Skeletal muscle satellite cell (primary cell): Measurements from ENCODE around the gene DGCR8.
"Not testable (repeated sequence)": the region's sequence is repeated elsewhere in the genome, so short reads cannot be mapped to it uniquely, and the experiment has no call there.

Experiments
- H3K27me3 ChIP-seq: 2 replicates; pipeline ENCODE4 v1.7.0; 2013; ENCODE audit warnings: low read length; ENCODE audit not compliant: control insufficient read depth, insufficient read depth
- H3K36me3 ChIP-seq: 2 replicates; pipeline ENCODE4 v1.7.0; 2013; ENCODE audit warnings: mild to moderate bottlenecking, control low read depth, low read length; ENCODE audit not compliant: insufficient read depth
- H3K4me1 ChIP-seq: 2 replicates; pipeline ENCODE4 v1.7.0; 2013; ENCODE audit warnings: low read length; ENCODE audit not compliant: control insufficient read depth, insufficient read depth
- H3K4me2 ChIP-seq: 2 replicates; pipeline ENCODE4 v1.7.0; 2013; ENCODE audit warnings: mild to moderate bottlenecking, low read length
- H3K4me3 ChIP-seq: 2 replicates; pipeline ENCODE4 v1.7.0; 2013; ENCODE audit warnings: low read length
- H3K9ac ChIP-seq: 2 replicates; pipeline ENCODE4 v1.7.0; 2013; ENCODE audit warnings: mild to moderate bottlenecking, low read depth, low read length, moderate library complexity
- H3K9me3 ChIP-seq: replicated peaks from 2 replicates; pipeline ENCODE4 v1.7.0; 2013; ENCODE audit warnings: mild to moderate bottlenecking, control low read depth, low read length

The DGCR8 gene

GRCh38 chr22:20063271-20064139 lies 16.5 kb upstream of the DGCR8 start:
- Histone ChIP-seq H3K36me3 (peaks cover 32% of the 10 kb centered on the region), H3K27me3 (no peaks in the 10 kb centered on the region), H3K4me3 (no peak overlapping the region), H3K4me1 (peaks cover 25% of the 10 kb centered on the region), H3K9ac (no peak overlapping the region), H3K4me2 (no peak overlapping the region), H3K9me3 (no peaks in the 10 kb centered on the region)

GRCh38 chr22:20064140-20064480 lies 15.9 kb upstream of the DGCR8 start:
- Histone ChIP-seq H3K36me3 (peaks cover 32% of the 10 kb centered on the region), H3K9me3 (no peaks in the 10 kb centered on the region), H3K4me2 (no peak overlapping the region), H3K4me3 (no peak overlapping the region), H3K9ac (no peak overlapping the region), H3K4me1 (peaks cover 25% of the 10 kb centered on the region), H3K27me3 (no peaks in the 10 kb centered on the region)

GRCh38 chr22:20064545-20065262 lies 15.3 kb upstream of the DGCR8 start:
- peaks cover 25% of the 10 kb centered on the region for H3K4me1 ChIP-seq
- no peak overlapping the region for H3K4me2 ChIP-seq
- peaks cover 32% of the 10 kb centered on the region for H3K36me3 ChIP-seq
- no peak overlapping the region for H3K9ac ChIP-seq
- H3K9me3 ChIP-seq = no peaks in the 10 kb centered on the region
- H3K4me3 ChIP-seq = no peak overlapping the region
- no peaks in the 10 kb centered on the region for H3K27me3 ChIP-seq

- Histone ChIP-seq H3K4me3 (no peak overlapping the region), H3K27me3 (no peaks in the 10 kb centered on the region), H3K9ac (no peak overlapping the region), H3K4me2 (no peak overlapping the region), H3K9me3 (no peaks in the 10 kb centered on the region), H3K4me1 (peaks cover 21% of the 10 kb centered on the region), H3K36me3 (peaks cover 28% of the 10 kb centered on the region)
Measured at GRCh38 chr22:20065896-20066616, 14.0 kb upstream of the DGCR8 start.

GRCh38 chr22:20066617-20067383 lies 13.2 kb upstream of the DGCR8 start:
- Histone ChIP-seq H3K27me3 (no peaks in the 10 kb centered on the region), H3K4me3 (no peak overlapping the region)

GRCh38 chr22:20067384-20067682 lies 12.7 kb upstream of the DGCR8 start:
- H3K27me3 ChIP-seq, H3K9ac ChIP-seq, H3K9me3 ChIP-seq, H3K4me2 ChIP-seq, H3K4me1 ChIP-seq, H3K4me3 ChIP-seq: not testable (repeated sequence)
- peaks cover 20% of the 10 kb centered on the region for H3K36me3 ChIP-seq

More at GRCh38 chr22:20066617-20067383, 13.2 kb upstream of the DGCR8 start:
- no peak overlapping the region for H3K9ac ChIP-seq
- peaks cover 14% of the 10 kb centered on the region for H3K4me1 ChIP-seq
- no peaks in the 10 kb centered on the region for H3K9me3 ChIP-seq
- H3K36me3 ChIP-seq = peaks cover 24% of the 10 kb centered on the region
- H3K4me2 ChIP-seq = no peak overlapping the region

- no peak overlapping the region for H3K4me2 ChIP-seq
- H3K9ac ChIP-seq = no peak overlapping the region
- H3K36me3 ChIP-seq = peaks cover 14% of the 10 kb centered on the region
- no peaks in the 10 kb centered on the region for H3K4me1 ChIP-seq
- no peak overlapping the region for H3K4me3 ChIP-seq
- H3K27me3 ChIP-seq = no peaks in the 10 kb centered on the region
- H3K9me3 ChIP-seq = no peaks in the 10 kb centered on the region
Measured at GRCh38 chr22:20068640-20069039, 11.4 kb upstream of the DGCR8 start.

- no peaks in the 10 kb centered on the region for H3K27me3 ChIP-seq
- H3K9me3 ChIP-seq = no peaks in the 10 kb centered on the region
- H3K36me3 ChIP-seq = peaks cover 6% of the 10 kb centered on the region
- no peaks in the 10 kb centered on the region for H3K4me1 ChIP-seq
- H3K4me2 ChIP-seq = no peak overlapping the region
- H3K9ac ChIP-seq = no peak overlapping the region
- no peak overlapping the region for H3K4me3 ChIP-seq
Measured at GRCh38 chr22:20069331-20070042, 10.6 kb upstream of the DGCR8 start.

- H3K9me3 ChIP-seq = no peaks in the 10 kb centered on the region
- no peak overlapping the region for H3K9ac ChIP-seq
- H3K4me1 ChIP-seq = no peaks in the 10 kb centered on the region
- H3K4me3 ChIP-seq = no peak overlapping the region
- no peaks in the 10 kb centered on the region for H3K27me3 ChIP-seq
- no peaks in the 10 kb centered on the region for H3K36me3 ChIP-seq
- H3K4me2 ChIP-seq = no peak overlapping the region
Measured at GRCh38 chr22:20071524-20071972, 8.5 kb upstream of the DGCR8 start.

- Histone ChIP-seq H3K27me3 (no peaks in the 10 kb centered on the region), H3K36me3 (no peaks in the 10 kb centered on the region), H3K4me2 (no peak overlapping the region), H3K9ac (no peak overlapping the region), H3K9me3 (no peaks in the 10 kb centered on the region), H3K4me3 (no peak overlapping the region), H3K4me1 (peaks cover 6% of the 10 kb centered on the region)
Measured at GRCh38 chr22:20076627-20077172, 3.3 kb upstream of the DGCR8 start.
